Endometrial microvascular endothelial cells (primary cell): Measurements from ENCODE around the gene SEMA4A. TPM values are rescaled to one million over a fixed set of nuclear protein-coding genes. Genes with fewer than 3 reads are reported as not detected.
"Not testable (repeated sequence)": the region's sequence is repeated elsewhere in the genome, so short reads cannot be mapped to it uniquely, and the experiment has no call there.

Source experiments
- in situ Hi-C: cut with HindIII; loops from 2 replicates; pipeline ENCODE4 v1.10.0; 2017; ENCODE audit warnings: low sequenced_read_pairs, low pct_unique_long_range_greater_than_20kb; ENCODE audit errors: inconsistent ontology term
- total RNA-seq: library from RNA; depleted of rRNA; stranded (reverse); fragments of >200 nt; gene quantifications from one replicate; pipeline ENCODE4 v1.2.3, GENCODE V29; 2015; ENCODE audit errors: inconsistent ontology term

SEMA4A gene
- total RNA-seq, 1 donor from 2014 or later = 0.09 TPM

DNA sequence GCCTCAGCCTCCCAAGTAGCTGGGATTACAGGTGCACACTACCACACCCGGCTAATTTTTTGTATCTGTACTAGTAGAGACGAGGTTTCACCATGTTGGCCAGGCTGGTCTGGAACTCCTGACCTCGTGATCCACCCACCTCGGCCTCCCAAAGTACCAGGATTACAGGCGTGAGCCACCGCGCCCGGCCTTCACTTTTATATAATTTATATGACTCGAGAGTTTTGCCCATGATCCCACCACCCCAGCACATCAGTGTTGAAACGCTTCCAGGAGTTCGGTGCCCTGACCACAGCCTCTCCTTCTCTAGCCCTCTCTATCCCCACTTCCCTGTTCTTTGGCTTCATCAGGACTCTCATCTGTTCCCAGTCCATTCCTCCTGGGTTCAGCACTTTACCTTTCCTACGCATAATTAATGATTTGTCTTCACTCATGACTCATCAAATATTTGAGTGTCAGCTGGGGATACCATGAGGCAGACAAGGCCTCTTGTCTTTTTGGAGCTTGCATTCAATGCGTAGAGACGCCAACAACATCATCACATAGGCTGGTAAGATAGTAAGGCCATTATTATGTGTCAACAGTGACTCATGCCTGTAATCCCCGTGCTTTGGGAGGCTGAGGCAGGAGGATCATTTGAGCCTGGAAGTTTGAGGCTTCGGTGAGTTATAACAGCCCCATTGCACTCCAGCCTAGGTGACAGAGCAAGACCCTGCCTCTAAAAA is 60.8 kb downstream of the SEMA4A start:
- in situ Hi-C loops = no loop called here

DNA sequence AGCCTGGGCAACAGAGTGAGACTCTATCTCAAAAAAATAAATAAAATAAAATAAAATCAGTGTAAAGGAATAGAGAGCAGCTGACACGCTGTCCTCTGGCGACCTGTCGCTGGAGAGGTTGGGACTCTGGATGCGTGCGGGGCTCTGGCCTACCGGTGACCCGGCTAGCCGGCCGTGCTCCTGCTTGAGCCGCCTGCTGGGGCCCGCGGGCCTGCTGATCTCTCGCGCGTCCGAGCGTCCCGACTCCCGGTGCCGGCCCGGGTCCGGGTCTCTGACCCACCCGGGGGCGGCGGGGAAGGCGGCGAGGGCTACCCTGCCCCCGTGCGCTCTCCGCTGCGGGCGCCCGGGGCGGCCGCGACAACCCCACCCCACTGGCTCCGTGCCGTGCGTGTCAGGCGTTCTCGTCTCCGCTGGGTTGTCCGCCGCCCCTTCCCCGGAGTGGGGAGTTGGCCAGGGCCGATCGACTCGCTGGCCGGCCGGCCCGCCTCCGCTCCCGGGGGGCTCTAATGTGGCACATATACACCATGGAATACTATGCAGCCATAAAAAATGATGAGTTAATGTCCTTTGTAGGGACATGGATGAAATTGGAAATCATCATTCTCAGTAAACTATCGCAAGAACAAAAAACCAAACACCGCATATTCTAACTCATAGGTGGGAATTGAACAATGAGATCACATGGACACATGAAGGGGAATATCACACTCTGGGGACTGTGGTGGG is 63.1 kb downstream of the SEMA4A start:
- in situ Hi-C loops = not testable (repeated sequence)

DNA sequence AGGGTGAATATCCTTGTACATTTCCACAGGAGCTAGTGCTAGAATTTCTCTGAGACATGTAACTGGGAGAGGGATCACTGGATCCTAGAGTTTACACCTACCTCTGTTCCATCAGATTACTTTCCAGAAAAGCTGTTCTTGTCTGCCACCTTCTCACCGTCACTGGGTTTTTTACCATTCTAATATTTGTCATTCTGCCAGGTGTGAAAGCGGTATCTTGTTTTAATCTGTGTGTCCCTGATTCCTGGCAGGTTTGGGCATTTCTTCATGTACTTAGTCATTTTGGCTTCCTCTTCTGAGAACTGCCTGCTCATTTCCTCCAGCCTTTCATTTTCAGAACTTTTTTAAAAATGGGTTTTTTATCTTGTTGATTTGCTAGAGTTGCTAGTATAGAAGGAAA is 64.5 kb downstream of the SEMA4A start:
- in situ Hi-C loops = no loop called here

DNA sequence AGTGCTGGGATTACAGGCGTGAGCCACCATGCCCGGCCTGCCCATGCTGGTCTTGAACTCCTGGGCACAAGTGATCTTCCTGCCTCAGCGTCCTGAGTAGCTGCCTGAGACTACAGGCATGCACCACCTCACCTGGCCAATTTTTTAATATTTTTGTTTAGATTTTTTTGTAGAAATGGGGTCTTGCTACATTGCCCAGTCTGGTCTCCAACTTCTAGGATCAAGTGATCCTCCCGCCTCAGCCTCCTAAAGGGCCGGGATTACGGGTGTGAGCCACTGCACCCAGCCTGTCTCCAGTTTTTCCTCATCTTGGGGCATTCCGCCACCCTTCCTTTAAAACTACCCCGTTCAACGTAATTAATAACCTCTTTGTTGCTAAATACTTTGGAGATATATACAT is 66.8 kb downstream of the SEMA4A start:
- in situ Hi-C loops = no loop called here

DNA sequence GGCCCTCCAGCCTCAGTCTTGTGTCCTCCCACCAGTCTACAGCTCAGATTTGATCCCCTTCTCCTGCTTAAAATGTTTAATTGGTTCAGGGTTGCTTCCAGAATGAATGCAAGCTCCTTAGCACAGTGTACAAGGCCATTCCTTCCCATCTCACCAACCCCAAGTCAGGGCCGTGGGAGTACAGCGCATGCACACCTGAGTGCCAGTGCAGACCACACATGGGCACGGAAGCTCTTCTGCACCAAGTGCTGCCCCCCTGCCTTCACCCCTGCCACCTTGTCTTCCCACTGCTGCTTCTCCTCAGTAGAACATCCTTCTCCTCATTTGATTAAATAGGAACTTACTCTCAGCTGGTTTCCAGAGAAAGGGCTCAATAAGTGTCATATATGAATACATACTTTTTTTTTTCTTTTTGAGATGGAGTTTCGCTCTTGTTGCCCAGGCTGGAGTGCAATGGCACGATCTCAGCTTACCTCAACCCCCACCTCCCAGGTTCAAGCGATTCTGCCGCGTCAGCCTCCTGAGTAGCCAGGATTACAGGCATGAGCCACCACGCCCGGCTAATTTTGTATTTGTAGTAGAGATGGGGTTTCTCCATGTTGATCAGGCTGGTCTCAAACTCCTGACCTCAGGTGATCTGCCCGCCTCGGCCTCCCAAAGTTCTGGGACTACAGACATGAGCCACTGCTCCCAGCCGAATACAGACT is 68.8 kb downstream of the SEMA4A start:
- in situ Hi-C loops = no loop called here

DNA sequence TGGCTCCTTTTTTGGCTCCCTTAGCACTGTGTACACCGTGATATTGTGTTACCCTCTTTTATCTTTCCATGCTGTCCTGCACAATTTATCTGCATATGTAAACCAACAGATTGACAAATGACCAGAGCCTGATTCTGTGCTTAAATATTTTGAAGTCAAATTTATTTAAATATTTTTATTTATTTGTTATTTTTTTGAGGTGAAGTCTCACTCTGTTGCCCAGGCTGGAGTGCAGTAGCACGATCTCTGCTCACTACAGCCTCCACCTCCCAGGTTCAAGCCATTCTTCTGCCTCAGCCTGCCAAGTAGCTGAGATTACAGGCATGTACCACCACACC is 72.3 kb downstream of the SEMA4A start:
- in situ Hi-C loops = no loop called here

DNA sequence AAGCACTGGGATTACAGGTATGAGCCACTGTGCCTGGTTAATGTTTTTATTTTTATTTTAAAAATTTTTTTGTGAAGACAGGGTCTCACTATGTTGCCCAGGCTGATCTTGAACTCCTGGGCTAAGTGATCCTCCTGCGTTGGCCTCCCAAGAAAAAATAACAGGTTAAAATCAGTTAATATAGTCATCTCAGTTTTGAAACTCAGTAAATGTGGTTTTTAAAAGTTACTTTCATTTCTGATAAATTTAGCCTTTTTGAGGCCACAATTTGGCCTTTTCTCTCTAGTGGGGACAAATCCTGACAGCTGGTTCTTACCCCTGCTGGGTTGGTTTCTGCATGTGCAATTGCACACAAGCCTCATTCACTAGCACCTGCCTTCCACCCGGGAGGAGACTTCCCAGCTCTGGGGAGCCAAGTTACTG is 72.7 kb downstream of the SEMA4A start:
- in situ Hi-C loops = no loop called here

DNA sequence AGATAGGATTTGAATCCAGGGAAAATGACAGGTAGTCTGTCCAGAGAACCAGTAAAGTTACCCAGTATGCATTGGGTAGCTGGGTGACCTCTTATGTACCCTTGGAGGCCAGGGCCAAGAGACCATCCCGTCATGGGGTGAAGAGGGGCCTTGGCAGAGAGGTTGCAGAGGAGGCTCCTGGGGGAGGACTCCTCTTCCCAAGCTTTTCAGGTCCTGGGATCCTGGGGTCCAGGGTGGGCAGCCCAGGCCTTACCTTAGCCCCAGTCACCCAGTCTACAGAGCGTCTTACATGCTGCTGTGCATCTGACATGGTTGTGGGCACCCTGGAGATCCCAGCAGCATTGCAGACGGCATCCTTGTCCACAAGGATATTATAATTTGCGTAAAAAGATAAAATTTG is 73.4 kb downstream of the SEMA4A start:
- in situ Hi-C loops = no loop called here

Other genes with a start within 250 kb of the SEMA4A start
- 22.5 TPM for gene RIT1, start 242.2 kb upstream of the SEMA4A start, total RNA-seq
- gene KHDC4, start 219.2 kb upstream of the SEMA4A start, total RNA-seq = 26.1 TPM
- not detected for gene RXFP4, start 211.9 kb upstream of the SEMA4A start, total RNA-seq
- 76.7 TPM for gene ARHGEF2, start 175.0 kb upstream of the SEMA4A start, total RNA-seq
- 728 TPM for gene SSR2, start 132.6 kb upstream of the SEMA4A start, total RNA-seq
- 33.7 TPM for gene UBQLN4, start 99.8 kb upstream of the SEMA4A start, total RNA-seq
- gene LAMTOR2, start 98.8 kb upstream of the SEMA4A start, total RNA-seq = 67.5 TPM
- not detected for gene RAB25, start 92.4 kb upstream of the SEMA4A start, total RNA-seq
- gene MEX3A, start 71.1 kb upstream of the SEMA4A start, total RNA-seq = 3.3 TPM
- 860 TPM for gene LMNA, start 38.9 kb upstream of the SEMA4A start, total RNA-seq
- 22.6 TPM for gene SLC25A44, start 40.5 kb downstream of the SEMA4A start, total RNA-seq
- 98.5 TPM for gene PMF1, start 59.4 kb downstream of the SEMA4A start, total RNA-seq
- not detected for gene BGLAP, start 88.6 kb downstream of the SEMA4A start, total RNA-seq
- 0.37 TPM for gene PAQR6, start 94.5 kb downstream of the SEMA4A start, total RNA-seq
- 69.0 TPM for gene SMG5, start 129.2 kb downstream of the SEMA4A start, total RNA-seq
- gene TMEM79, start 130.7 kb downstream of the SEMA4A start, total RNA-seq = 0.93 TPM
- 87.4 TPM for gene GLMP, start 142.1 kb downstream of the SEMA4A start, total RNA-seq
- not detected for gene VHLL, start 145.7 kb downstream of the SEMA4A start, total RNA-seq
- 570 TPM for gene CCT3, start 184.7 kb downstream of the SEMA4A start, total RNA-seq
- not detected for gene TSACC, start 184.9 kb downstream of the SEMA4A start, total RNA-seq
- not detected for gene RHBG, start 215.6 kb downstream of the SEMA4A start, total RNA-seq